B cell (primary cell): ENCODE measurements around the gene PTPRQ.

Source experiments
- CTCF ChIP-seq: fragments of 200-600 bp; IDR thresholded peaks from one replicate; pipeline ENCODE4 v1.8.0; 2022; ENCODE audit warnings: antibody characterized with exemption, mild to moderate bottlenecking
- EZH2 ChIP-seq: IDR thresholded peaks from 2 replicates; pipeline ENCODE4 v1.6.1; 2012; ENCODE audit warnings: borderline replicate concordance, low read depth, mild to moderate bottlenecking, moderate library complexity, low read length; ENCODE audit not compliant: insufficient read depth, poor library complexity, severe bottlenecking

GRCh38 chr12:80422550-80422949 lies 21.5 kb upstream of the PTPRQ start:
- TF ChIP-seq CTCF, result no peak
- TF ChIP-seq EZH2, result no peak
